Peyer's patch (tissue), 4 donors: ENCODE results near the gene TPGS1. TPM values are rescaled to one million over a fixed set of nuclear protein-coding genes. Genes with fewer than 3 reads are reported as not detected.

ENCODE experiments used
- DNase-seq, 3 donors: peaks; one replicate each; pipeline ENCODE4 v3.0.0-alpha.2; 2017 to 2019
- H3K27ac ChIP-seq, 4 donors: fragments of 200-600 bp; sonication (generic); one replicate each; pipeline ENCODE4 v1.5.1; 2016 to 2019
- H3K27me3 ChIP-seq, 2 donors: fragments of 200-600 bp; sonication (generic); one replicate each; pipeline ENCODE4 v1.5.1; 2019
- H3K36me3 ChIP-seq, 3 donors: fragments of 200-600 bp; sonication (generic); one replicate each; pipeline ENCODE4 v1.5.1; 2016 to 2019
- H3K4me1 ChIP-seq, 4 donors: fragments of 200-600 bp; sonication (generic); one replicate each; pipeline ENCODE4 v1.5.1; 2016 to 2019
- H3K4me3 ChIP-seq, 4 donors: fragments of 200-600 bp; sonication (generic); 1 replicate in 3 of 4; 2 replicates in 1 of 4; pipeline ENCODE4 v1.5.1; 2016 to 2019; ENCODE audit warnings: mild to moderate bottlenecking in 1 of 4
- H3K9me3 ChIP-seq, 4 donors: fragments of 200-600 bp; sonication (generic); one replicate each; pipeline ENCODE4 v1.5.1; 2016 to 2019; ENCODE audit warnings: mild to moderate bottlenecking in 1 of 4
- CTCF ChIP-seq, 6 experiments: fragments of 450-650 bp in 4 of 6; fragments of 200-600 bp in 2 of 6; sonication (generic) in 1 of 6; IDR thresholded peaks; one replicate each; pipeline ENCODE4 v1.5.1; 2017 to 2019; ENCODE audit warnings: antibody characterized with exemption in 6 of 6, mild to moderate bottlenecking in 3 of 6, moderate library complexity in 1 of 6
- POLR2A ChIP-seq, 2 donors: fragments of 450-650 bp; IDR thresholded peaks; one replicate each; pipeline ENCODE4 v1.5.1; 2017; ENCODE audit warnings: antibody characterized with exemption in 2 of 2, mild to moderate bottlenecking in 2 of 2, moderate library complexity in 2 of 2
- total RNA-seq, 4 donors: library from RNA; depleted of rRNA; stranded (reverse); fragments of >200 nt; gene quantifications; one replicate each; pipeline ENCODE4 v1.1.0, GENCODE V29; 2016

Gene TPGS1
- total RNA-seq, 4 donors from 2014 or later: 11.6 to 35.7 (median 24.2) TPM

GRCh38 chr19:496112-496665 is 11.1 kb upstream of the TPGS1 start, which contains the start of gene MADCAM1:
TSS of gene MADCAM1 (plus strand) at chr19:496486. CDS start at chr19:496500, 14 bp downstream.
- H3K27ac ChIP-seq: no peak within 1 kb of the TSS
- no peak for DNase-seq
- peaks cover 3 to 24% of the 10 kb centered on the region in 2 donors for H3K27me3 ChIP-seq
- H3K9me3 ChIP-seq: no peaks in the 10 kb centered on the region
- peaks cover 0 to 17% (median 4%) of the 10 kb centered on the region in 4 donors for H3K4me1 ChIP-seq
- no peaks in the 10 kb centered on the region for H3K36me3 ChIP-seq
- H3K4me3 ChIP-seq: peak within 1 kb of the TSS in 1 of 4 donors; percentile 35
- no peak for TF ChIP-seq POLR2A (IDR thresholded peaks at IDR 0.05)
- TF ChIP-seq CTCF (IDR thresholded peaks at IDR 0.05): no peak

- H3K36me3 ChIP-seq: no peaks in the 10 kb centered on the region
- peaks cover 3 to 24% of the 10 kb centered on the region in 2 donors for H3K27me3 ChIP-seq
- TF ChIP-seq POLR2A (IDR thresholded peaks at IDR 0.05) (no peak), CTCF (IDR thresholded peaks at IDR 0.05) (no peak)
These were observed 10.3 kb upstream of the TPGS1 start for GRCh38 chr19:496986-497385.

GRCh38 chr19:497491-497868 is 9.8 kb upstream of the TPGS1 start:
- peaks cover 0 to 17% (median 4%) of the 10 kb centered on the region in 4 donors for H3K4me1 ChIP-seq
- no peaks in the 10 kb centered on the region for H3K9me3 ChIP-seq
- H3K36me3 ChIP-seq: no peaks in the 10 kb centered on the region
- peak in 1 of 3 donors; percentile 53 for DNase-seq
- no peak for TF ChIP-seq CTCF (IDR thresholded peaks at IDR 0.05)
- no peak for TF ChIP-seq POLR2A (IDR thresholded peaks at IDR 0.05)
- H3K27me3 ChIP-seq: peaks cover 3 to 24% of the 10 kb centered on the region in 2 donors
- peak overlapping the region in 3 of 4 donors; percentile 2 to 35 (median 14) for H3K4me3 ChIP-seq
- no peak overlapping the region for H3K27ac ChIP-seq

More at GRCh38 chr19:496986-497385, 10.3 kb upstream of the TPGS1 start:
- Histone ChIP-seq H3K9me3 (no peaks in the 10 kb centered on the region), H3K27ac (no peak overlapping the region), H3K4me1 (peaks cover 0 to 17% (median 4%) of the 10 kb centered on the region in 4 donors), H3K4me3 (no peak overlapping the region)
- no peak for DNase-seq

- peaks cover 3 to 24% of the 10 kb centered on the region in 2 donors for H3K27me3 ChIP-seq
These were observed 9.3 kb upstream of the TPGS1 start for GRCh38 chr19:497869-498510.

GRCh38 chr19:498511-498891 is 8.8 kb upstream of the TPGS1 start:
- Histone ChIP-seq H3K27me3 (peaks cover 3 to 24% of the 10 kb centered on the region in 2 donors), H3K27ac (no peak overlapping the region), H3K9me3 (no peaks in the 10 kb centered on the region), H3K4me3 (no peak overlapping the region), H3K36me3 (no peaks in the 10 kb centered on the region), H3K4me1 (peaks cover 0 to 17% (median 4%) of the 10 kb centered on the region in 4 donors)
- DNase-seq: no peak
- TF ChIP-seq CTCF (IDR thresholded peaks at IDR 0.05): no peak
- TF ChIP-seq POLR2A (IDR thresholded peaks at IDR 0.05): no peak

More at GRCh38 chr19:497869-498510, 9.3 kb upstream of the TPGS1 start:
- H3K9me3 ChIP-seq: no peaks in the 10 kb centered on the region
- no peak for TF ChIP-seq POLR2A (IDR thresholded peaks at IDR 0.05)
- no peak for TF ChIP-seq CTCF (IDR thresholded peaks at IDR 0.05)
- H3K36me3 ChIP-seq: no peaks in the 10 kb centered on the region
- peak overlapping the region in 3 of 4 donors; percentile 2 to 35 (median 14) for H3K4me3 ChIP-seq
- H3K27ac ChIP-seq: no peak overlapping the region
- H3K4me1 ChIP-seq: peaks cover 0 to 17% (median 4%) of the 10 kb centered on the region in 4 donors
- no peak for DNase-seq
